GM23338 (cell line): ENCODE results near the gene CKLF. TPM values are rescaled to one million over a fixed set of nuclear protein-coding genes. Genes with fewer than 3 reads are reported as not detected.

Source experiments
- ATAC-seq: fragments of 200-7000 bp; cut with Tn5 transposase; 3 replicates; pipeline ENCODE4 v1.9.1; 2020
- DNase-seq: peaks from one replicate; pipeline ENCODE4 v3.0.0-alpha.2; 2015; ENCODE audit warnings: low spot score
- H2AFZ ChIP-seq: fragments of 200-600 bp; sonication (generic); 2 replicates; pipeline ENCODE4 v1.8.0; 2016; ENCODE audit warnings: antibody characterized with exemption, mild to moderate bottlenecking, moderate library complexity
- H3F3A ChIP-seq: fragments of 200-600 bp; sonication (generic); replicated peaks from 2 replicates; pipeline ENCODE4 v1.8.0; 2017; ENCODE audit warnings: antibody characterized with exemption, mixed run types, low read depth
- H3K27ac ChIP-seq: fragments of 200-600 bp; sonication (generic); 2 replicates; pipeline ENCODE4 v1.6.1; 2016; ENCODE audit warnings: low read depth
- H3K27me3 ChIP-seq: fragments of 200-600 bp; sonication (generic); 2 replicates; pipeline ENCODE4 v1.8.0; 2016; ENCODE audit warnings: mild to moderate bottlenecking, mixed run types, moderate library complexity; ENCODE audit not compliant: insufficient read depth
- H3K36me3 ChIP-seq: fragments of 200-600 bp; sonication (generic); 2 replicates; pipeline ENCODE4 v1.8.0; 2016; ENCODE audit warnings: mild to moderate bottlenecking; ENCODE audit not compliant: insufficient read depth
- H3K4me1 ChIP-seq: fragments of 200-600 bp; sonication (generic); 2 replicates; pipeline ENCODE4 v1.8.0; 2016; ENCODE audit warnings: mild to moderate bottlenecking, moderate library complexity; ENCODE audit not compliant: insufficient read depth
- H3K4me2 ChIP-seq: fragments of 200-600 bp; sonication (generic); 2 replicates; pipeline ENCODE4 v1.7.1; 2017; ENCODE audit warnings: mixed run types
- H3K4me3 ChIP-seq: fragments of 200-600 bp; sonication (generic); 2 replicates; pipeline ENCODE4 v1.6.1; 2016; ENCODE audit warnings: mixed run types
- H3K79me2 ChIP-seq: fragments of 200-600 bp; sonication (generic); replicated peaks from 2 replicates; pipeline ENCODE4 v1.8.0; 2017; ENCODE audit warnings: mild to moderate bottlenecking; ENCODE audit not compliant: insufficient read depth
- H3K9me2 ChIP-seq: fragments of 200-600 bp; sonication (generic); 2 replicates; pipeline ENCODE4 v1.8.0; 2017; ENCODE audit not compliant: insufficient read depth
- H4K20me1 ChIP-seq: fragments of 200-600 bp; sonication (generic); replicated peaks from 2 replicates; pipeline ENCODE4 v1.8.0; 2017; ENCODE audit warnings: mild to moderate bottlenecking; ENCODE audit not compliant: insufficient read depth
- H3K27ac Mint-ChIP-seq: 2 replicates; pipeline ENCODE4 v1.8.0; 2020; ENCODE audit warnings: inconsistent platforms, mild to moderate bottlenecking, moderate library complexity, mixed read lengths
- H3K27me3 Mint-ChIP-seq: 3 replicates; pipeline ENCODE4 v1.8.0; 2022; ENCODE audit warnings: low read depth, mild to moderate bottlenecking, moderate library complexity, mixed read lengths, inconsistent platforms; ENCODE audit not compliant: insufficient read depth, poor library complexity
- H3K36me3 Mint-ChIP-seq: 3 replicates; pipeline ENCODE4 v1.8.0; 2021; ENCODE audit warnings: low read depth, mild to moderate bottlenecking, inconsistent platforms, moderate library complexity, mixed read lengths
- H3K4me1 Mint-ChIP-seq: 3 replicates; pipeline ENCODE4 v1.8.0; 2020; ENCODE audit warnings: mild to moderate bottlenecking, inconsistent platforms, mixed read lengths
- H3K4me3 Mint-ChIP-seq: 3 replicates; pipeline ENCODE4 v1.8.0; 2021; ENCODE audit warnings: moderate library complexity, mild to moderate bottlenecking, inconsistent platforms, mixed read lengths
- H3K9me3 Mint-ChIP-seq: 3 replicates; pipeline ENCODE4 v1.8.0; 2020; ENCODE audit warnings: moderate library complexity, mild to moderate bottlenecking, inconsistent platforms, mixed read lengths
- CREB1 ChIP-seq: fragments of 250-450 bp; sonication (Bioruptor Pico); IDR thresholded peaks from 2 replicates; pipeline ENCODE4 v1.5.0; 2020; ENCODE audit warnings: low read depth, mild to moderate bottlenecking, moderate library complexity
- EZH2 ChIP-seq: fragments of 200-600 bp; sonication (generic); IDR thresholded peaks from one replicate; pipeline ENCODE4 v1.8.0; 2017; ENCODE audit warnings: antibody characterized with exemption, mild to moderate bottlenecking, low read depth; ENCODE audit not compliant: unreplicated experiment
- EZH2phosphoT487 ChIP-seq: fragments of 200-600 bp; sonication (generic); IDR thresholded peaks from one replicate; pipeline ENCODE4 v1.8.1; 2018; ENCODE audit warnings: antibody characterized with exemption; ENCODE audit not compliant: unreplicated experiment
- POLR2AphosphoS5 ChIP-seq: IDR thresholded peaks from 2 replicates; pipeline ENCODE4 v1.6.1; 2016; ENCODE audit warnings: antibody characterized with exemption, low read depth
- REST ChIP-seq: IDR thresholded peaks from one replicate; pipeline ENCODE4 v1.6.1; 2018; ENCODE audit warnings: antibody characterized with exemption; ENCODE audit not compliant: unreplicated experiment
- ZNF114 ChIP-seq: fragments of 250-450 bp; sonication (Bioruptor Pico); IDR thresholded peaks from 2 replicates; pipeline ENCODE4 v1.5.0; 2020; ENCODE audit warnings: mild to moderate bottlenecking, moderate library complexity
- polyA plus RNA-seq: library from polyadenylated mRNA; unstranded; fragments of >200 nt; fragmentation: Nextera tagmentation; extraction: Ambion mirVana; gene quantifications from 2 replicates; pipeline ENCODE4 v1.2.1, GENCODE V29; 2016
- total RNA-seq: library from RNA; depleted of rRNA; stranded (reverse); fragments of >200 nt; shearing (Covaris generic); gene quantifications from 2 replicates; pipeline ENCODE4 v1.2.3, GENCODE V29; 2014
- TF ChIP-seq, protein P1 (sequence below): fragments of 250-450 bp; sonication (Bioruptor Pico); IDR thresholded peaks from 2 replicates; pipeline ENCODE4 v1.5.0; 2020; ENCODE audit warnings: mild to moderate bottlenecking, moderate library complexity
- TF ChIP-seq, protein P2 (sequence below), 2 experiments: fragments of 200-600 bp in 1 of 2; sonication (generic) in 1 of 2; conservative IDR thresholded peaks; 2 replicates each; pipeline versions ENCODE4 v1.5.1 to v1.6.1; 2016 to 2017; ENCODE audit warnings: antibody characterized with exemption in 2 of 2, low read depth in 2 of 2, mild to moderate bottlenecking in 2 of 2, moderate library complexity in 1 of 2

CKLF gene
- total and polyA plus RNA-seq, 2 experiments from 2014 or later, result 25.5 to 60.0 TPM

- Mint-ChIP-seq H3K4me1 (peaks cover 12% of the 10 kb centered on the region), H3K27me3 (peaks cover 6% of the 10 kb centered on the region), H3K4me3 (no peak overlapping the region), H3K9me3 (no peaks in the 10 kb centered on the region), H3K36me3 (peaks cover 5% of the 10 kb centered on the region; the same call in 2 of the 3 replicates), H3K27ac (no peak overlapping the region)
- Histone ChIP-seq H3K4me3 (no peak overlapping the region), H2AFZ (no peak overlapping the region), H3K4me1 (no peaks in the 10 kb centered on the region), H3F3A (no peaks in the 10 kb centered on the region), H3K27ac (no peak overlapping the region), H3K27me3 (no peaks in the 10 kb centered on the region), H3K79me2 (no peaks in the 10 kb centered on the region), H4K20me1 (no peaks in the 10 kb centered on the region; the same call in 1 of the 2 replicates), H3K36me3 (no peaks in the 10 kb centered on the region), H3K4me2 (no peak overlapping the region), H3K9me2 (no peaks in the 10 kb centered on the region)
- TF ChIP-seq POLR2AphosphoS5 (no peak), REST (no peak), ZNF114 (CRISPR knock-in tag) (no peak), CREB1 (CRISPR knock-in tag) (no peak), EZH2 (no peak), EZH2phosphoT487 (no peak)
- TF ChIP-seq, protein P1, sequence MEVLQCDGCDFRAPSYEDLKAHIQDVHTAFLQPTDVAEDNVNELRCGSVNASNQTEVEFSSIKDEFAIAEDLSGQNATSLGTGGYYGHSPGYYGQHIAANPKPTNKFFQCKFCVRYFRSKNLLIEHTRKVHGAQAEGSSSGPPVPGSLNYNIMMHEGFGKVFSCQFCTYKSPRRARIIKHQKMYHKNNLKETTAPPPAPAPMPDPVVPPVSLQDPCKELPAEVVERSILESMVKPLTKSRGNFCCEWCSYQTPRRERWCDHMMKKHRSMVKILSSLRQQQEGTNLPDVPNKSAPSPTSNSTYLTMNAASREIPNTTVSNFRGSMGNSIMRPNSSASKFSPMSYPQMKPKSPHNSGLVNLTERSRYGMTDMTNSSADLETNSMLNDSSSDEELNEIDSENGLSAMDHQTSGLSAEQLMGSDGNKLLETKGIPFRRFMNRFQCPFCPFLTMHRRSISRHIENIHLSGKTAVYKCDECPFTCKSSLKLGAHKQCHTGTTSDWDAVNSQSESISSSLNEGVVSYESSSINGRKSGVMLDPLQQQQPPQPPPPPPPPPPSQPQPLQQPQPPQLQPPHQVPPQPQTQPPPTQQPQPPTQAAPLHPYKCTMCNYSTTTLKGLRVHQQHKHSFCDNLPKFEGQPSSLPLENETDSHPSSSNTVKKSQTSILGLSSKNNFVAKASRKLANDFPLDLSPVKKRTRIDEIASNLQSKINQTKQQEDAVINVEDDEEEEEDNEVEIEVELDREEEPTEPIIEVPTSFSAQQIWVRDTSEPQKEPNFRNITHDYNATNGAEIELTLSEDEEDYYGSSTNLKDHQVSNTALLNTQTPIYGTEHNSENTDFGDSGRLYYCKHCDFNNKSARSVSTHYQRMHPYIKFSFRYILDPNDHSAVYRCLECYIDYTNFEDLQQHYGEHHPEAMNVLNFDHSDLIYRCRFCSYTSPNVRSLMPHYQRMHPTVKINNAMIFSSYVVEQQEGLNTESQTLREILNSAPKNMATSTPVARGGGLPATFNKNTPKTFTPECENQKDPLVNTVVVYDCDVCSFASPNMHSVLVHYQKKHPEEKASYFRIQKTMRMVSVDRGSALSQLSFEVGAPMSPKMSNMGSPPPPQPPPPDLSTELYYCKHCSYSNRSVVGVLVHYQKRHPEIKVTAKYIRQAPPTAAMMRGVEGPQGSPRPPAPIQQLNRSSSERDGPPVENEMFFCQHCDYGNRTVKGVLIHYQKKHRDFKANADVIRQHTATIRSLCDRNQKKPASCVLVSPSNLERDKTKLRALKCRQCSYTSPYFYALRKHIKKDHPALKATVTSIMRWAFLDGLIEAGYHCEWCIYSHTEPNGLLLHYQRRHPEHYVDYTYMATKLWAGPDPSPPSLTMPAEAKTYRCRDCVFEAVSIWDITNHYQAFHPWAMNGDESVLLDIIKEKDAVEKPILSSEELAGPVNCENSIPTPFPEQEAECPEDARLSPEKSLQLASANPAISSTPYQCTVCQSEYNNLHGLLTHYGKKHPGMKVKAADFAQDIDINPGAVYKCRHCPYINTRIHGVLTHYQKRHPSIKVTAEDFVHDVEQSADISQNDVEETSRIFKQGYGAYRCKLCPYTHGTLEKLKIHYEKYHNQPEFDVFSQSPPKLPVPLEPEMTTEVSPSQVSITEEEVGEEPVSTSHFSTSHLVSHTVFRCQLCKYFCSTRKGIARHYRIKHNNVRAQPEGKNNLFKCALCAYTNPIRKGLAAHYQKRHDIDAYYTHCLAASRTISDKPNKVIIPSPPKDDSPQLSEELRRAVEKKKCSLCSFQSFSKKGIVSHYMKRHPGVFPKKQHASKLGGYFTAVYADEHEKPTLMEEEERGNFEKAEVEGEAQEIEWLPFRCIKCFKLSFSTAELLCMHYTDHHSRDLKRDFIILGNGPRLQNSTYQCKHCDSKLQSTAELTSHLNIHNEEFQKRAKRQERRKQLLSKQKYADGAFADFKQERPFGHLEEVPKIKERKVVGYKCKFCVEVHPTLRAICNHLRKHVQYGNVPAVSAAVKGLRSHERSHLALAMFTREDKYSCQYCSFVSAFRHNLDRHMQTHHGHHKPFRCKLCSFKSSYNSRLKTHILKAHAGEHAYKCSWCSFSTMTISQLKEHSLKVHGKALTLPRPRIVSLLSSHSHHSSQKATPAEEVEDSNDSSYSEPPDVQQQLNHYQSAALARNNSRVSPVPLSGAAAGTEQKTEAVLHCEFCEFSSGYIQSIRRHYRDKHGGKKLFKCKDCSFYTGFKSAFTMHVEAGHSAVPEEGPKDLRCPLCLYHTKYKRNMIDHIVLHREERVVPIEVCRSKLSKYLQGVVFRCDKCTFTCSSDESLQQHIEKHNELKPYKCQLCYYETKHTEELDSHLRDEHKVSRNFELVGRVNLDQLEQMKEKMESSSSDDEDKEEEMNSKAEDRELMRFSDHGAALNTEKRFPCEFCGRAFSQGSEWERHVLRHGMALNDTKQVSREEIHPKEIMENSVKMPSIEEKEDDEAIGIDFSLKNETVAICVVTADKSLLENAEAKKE (CRISPR knock-in tag), result no peak
- TF ChIP-seq, protein P2, sequence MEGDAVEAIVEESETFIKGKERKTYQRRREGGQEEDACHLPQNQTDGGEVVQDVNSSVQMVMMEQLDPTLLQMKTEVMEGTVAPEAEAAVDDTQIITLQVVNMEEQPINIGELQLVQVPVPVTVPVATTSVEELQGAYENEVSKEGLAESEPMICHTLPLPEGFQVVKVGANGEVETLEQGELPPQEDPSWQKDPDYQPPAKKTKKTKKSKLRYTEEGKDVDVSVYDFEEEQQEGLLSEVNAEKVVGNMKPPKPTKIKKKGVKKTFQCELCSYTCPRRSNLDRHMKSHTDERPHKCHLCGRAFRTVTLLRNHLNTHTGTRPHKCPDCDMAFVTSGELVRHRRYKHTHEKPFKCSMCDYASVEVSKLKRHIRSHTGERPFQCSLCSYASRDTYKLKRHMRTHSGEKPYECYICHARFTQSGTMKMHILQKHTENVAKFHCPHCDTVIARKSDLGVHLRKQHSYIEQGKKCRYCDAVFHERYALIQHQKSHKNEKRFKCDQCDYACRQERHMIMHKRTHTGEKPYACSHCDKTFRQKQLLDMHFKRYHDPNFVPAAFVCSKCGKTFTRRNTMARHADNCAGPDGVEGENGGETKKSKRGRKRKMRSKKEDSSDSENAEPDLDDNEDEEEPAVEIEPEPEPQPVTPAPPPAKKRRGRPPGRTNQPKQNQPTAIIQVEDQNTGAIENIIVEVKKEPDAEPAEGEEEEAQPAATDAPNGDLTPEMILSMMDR (conservative IDR thresholded peaks at IDR 0.05; ENCODE audit: low read depth in 2 of 2), result no peak
- ATAC-seq (no peak), DNase-seq (no peak)
Measured at GRCh38 chr16:66521252-66521713, 31.1 kb upstream of the CKLF start.
